C4-2B (cell line): Measurements from ENCODE around the gene AFAP1.

Experiments
- CTCF ChIP-seq: fragments of 450-650 bp; conservative IDR thresholded peaks from 2 replicates; pipeline ENCODE4 v1.5.1; 2017; ENCODE audit warnings: mild to moderate bottlenecking
- ZFX ChIP-seq: fragments of 450-650 bp; IDR thresholded peaks from 2 replicates; pipeline ENCODE4 v1.6.1; 2017

GRCh38 chr4:7808752-7809151, 130.9 kb downstream of the AFAP1 start:
- no peak for TF ChIP-seq CTCF
- TF ChIP-seq ZFX: no peak
